GM12878 (cell line): ENCODE results near the gene CES3. TPM values are rescaled to one million over a fixed set of nuclear protein-coding genes. Genes with fewer than 3 reads are reported as not detected.
"Not testable (repeated sequence)": the region's sequence is repeated elsewhere in the genome, so short reads cannot be mapped to it uniquely, and the experiment has no call there.

Experiments used
- ATAC-seq: fragments of 200-7000 bp; cut with Tn5 transposase; 3 replicates; pipeline ENCODE4 v1.9.1; 2020; ENCODE audit warnings: mild to moderate bottlenecking, moderate library complexity
- BruUV-seq: library from RNA; stranded (reverse); fragments of 400-500 nt; replicated peaks from 2 replicates; lab custom pipeline; 2021; lab: Mats Ljungman, UMichigan
- CTCF ChIA-PET: fragments of 300-600 bp; sonication (Branson Sonifier 250); formaldehyde crosslinking; extraction: SDS; loops from one replicate; lab custom pipeline; 2021; ENCODE audit warnings: inconsistent platforms; lab: Yijun Ruan, JAX
- POLR2A ChIA-PET: fragments of 350-600 bp; formaldehyde crosslinking; extraction: SDS; loops from one replicate; lab custom pipeline; 2021; ENCODE audit warnings: inconsistent platforms; lab: Charles Lee
- RAD21 ChIA-PET: fragments of 300-600 bp; sonication (Branson Sonifier 250); formaldehyde crosslinking; loops from one replicate; lab custom pipeline; 2023; ENCODE audit warnings: antibody characterized with exemption; ENCODE audit not compliant: unreplicated experiment; lab: Charles Lee
- SMC1A ChIA-PET: fragments of 300-600 bp; sonication (Branson Sonifier 250); formaldehyde crosslinking; loops from one replicate; lab custom pipeline; 2023; ENCODE audit not compliant: unreplicated experiment, uncharacterized antibody; lab: Charles Lee
- DNase-seq: peaks from one replicate; pipeline ENCODE4 v3.0.0-alpha.2; 2011; ENCODE audit warnings: low read depth, low spot score
- FAIRE-seq: peaks from 3 replicates; lab custom pipeline; 2011; peaks lifted over from hg19 to GRCh38; lab: Jason Lieb, UNC
- H2AFZ ChIP-seq: 2 replicates; pipeline ENCODE4 v1.6.0; 2011; ENCODE audit warnings: low read depth, low read length, control low read depth; ENCODE audit not compliant: control insufficient read depth
- H3K27ac ChIP-seq: 2 replicates; pipeline ENCODE4 v1.5.1; 2011; ENCODE audit warnings: control low read depth; ENCODE audit not compliant: control insufficient read depth, insufficient read depth
- H3K27me3 ChIP-seq, 2 experiments: replicated peaks in 1 of 2; 2 replicates each; pipeline versions ENCODE4 v1.6.0 to v1.6.1; 2011; ENCODE audit warnings: low read length in 1 of 2; ENCODE audit not compliant: control insufficient read depth in 2 of 2, insufficient read depth in 2 of 2
- H3K36me3 ChIP-seq, 2 experiments: 2 replicates each; pipeline ENCODE4 v1.5.1; 2011; ENCODE audit warnings: low read length in 1 of 2; ENCODE audit not compliant: control insufficient read depth in 2 of 2, insufficient read depth in 2 of 2
- H3K4me1 ChIP-seq: 2 replicates; pipeline ENCODE4 v1.6.1; 2011; ENCODE audit warnings: mild to moderate bottlenecking, low read length, moderate library complexity, mixed read lengths; ENCODE audit not compliant: control insufficient read depth, insufficient read depth
- H3K4me2 ChIP-seq: 2 replicates; pipeline ENCODE4 v1.6.0; 2011; ENCODE audit warnings: control low read depth; ENCODE audit not compliant: control insufficient read depth, insufficient read depth
- H3K4me3 ChIP-seq: fragments of 200-600 bp; sonication (generic); 2 replicates; pipeline ENCODE4 v1.5.1; 2016
- H3K79me2 ChIP-seq: 2 replicates; pipeline ENCODE4 v1.6.0; 2011; ENCODE audit warnings: low read length; ENCODE audit not compliant: control insufficient read depth, insufficient read depth
- H3K9ac ChIP-seq: 2 replicates; pipeline ENCODE4 v1.8.0; 2011; ENCODE audit warnings: low read length, control low read depth, mixed read lengths; ENCODE audit not compliant: control insufficient read depth, insufficient read depth
- H3K9me3 ChIP-seq: replicated peaks from 3 replicates; pipeline ENCODE4 v1.5.1; 2011; ENCODE audit warnings: mild to moderate bottlenecking, low read length; ENCODE audit not compliant: control insufficient read depth, insufficient read depth
- H4K20me1 ChIP-seq: 2 replicates; pipeline ENCODE4 v1.6.0; 2011; ENCODE audit not compliant: control insufficient read depth, insufficient read depth
- HCFC1 ChIP-seq: fragments of 150-350 bp; IDR thresholded peaks from 2 replicates; pipeline ENCODE4 v1.6.1; 2014; ENCODE audit warnings: low read length
- KDM1A ChIP-seq: fragments of 200-600 bp; sonication (generic); IDR thresholded peaks from 2 replicates; pipeline ENCODE4 v1.6.1; 2016; ENCODE audit warnings: borderline replicate concordance
- MEF2A ChIP-seq: IDR thresholded peaks from 2 replicates; pipeline ENCODE4 v1.6.1; 2011; ENCODE audit warnings: low read depth, mild to moderate bottlenecking, low read length, moderate library complexity; ENCODE audit not compliant: insufficient read depth
- MEF2B ChIP-seq: fragments of 450-650 bp; IDR thresholded peaks from 2 replicates; pipeline ENCODE4 v1.6.1; 2018; ENCODE audit warnings: mild to moderate bottlenecking, moderate library complexity; ENCODE audit not compliant: partially characterized antibody, poor library complexity, severe bottlenecking
- PML ChIP-seq: IDR thresholded peaks from 2 replicates; pipeline ENCODE4 v1.6.1; 2012; ENCODE audit warnings: low read length, inconsistent platforms
- SIN3A ChIP-seq: IDR thresholded peaks from 2 replicates; pipeline ENCODE4 v1.6.1; 2012; ENCODE audit warnings: low read depth, low read length, improper control_type of control experiment
- TARDBP ChIP-seq: IDR thresholded peaks from 2 replicates; pipeline ENCODE4 v1.6.1; 2016; ENCODE audit warnings: borderline replicate concordance
- ZSCAN29 ChIP-seq: fragments of 450-650 bp; IDR thresholded peaks from 2 replicates; pipeline ENCODE4 v1.6.1; 2017; ENCODE audit warnings: mild to moderate bottlenecking, moderate library complexity
- WGBS: methylation state at CpG from one replicate; pipeline ENCODE4 v1.1.6; 2016; ENCODE audit warnings: low lambda C conversion rate; ENCODE audit not compliant: insufficient replicate concordance, insufficient coverage; ENCODE audit errors: missing lambda C conversion rate; 5-methylcytosine and 5-hydroxymethylcytosine counted together
- in situ Hi-C: fragments of 300-500 bp; cut with MboI; formaldehyde crosslinking; loops from 9 replicates; pipeline ENCODE4 v1.14.3; 2018; ENCODE audit warnings: mixed read lengths
- intact Hi-C: fragments of 100-400 bp; cut with micrococcal nuclease; formaldehyde crosslinking; loops from one replicate; pipeline ENCODE4 v1.14.2; 2022; ENCODE audit not compliant: unreplicated experiment
- polyA plus RNA-seq, 11 experiments: library from polyadenylated mRNA; depleted of rRNA in 4 of 11; unstranded in 6 of 11; stranded (reverse) in 5 of 11; fragments of >200 nt; fragmentation: Nextera tagmentation in 4 of 11; fragmentation: Illumina TruSeq in 1 of 11; extraction: Ambion mirVana in 4 of 11; extraction: Trizol in 1 of 11; gene quantifications; 1 replicate in 1 of 11; 2 replicates in 10 of 11; pipeline versions ENCODE4 v1.2.1 to v1.2.3, GENCODE V29; 2011 to 2016; ENCODE audit warnings: inconsistent platforms in 2 of 11, missing spikeins in 2 of 11, low read depth in 1 of 11
- total RNA-seq, 4 experiments: library from RNA; depleted of rRNA in 3 of 4; stranded (reverse); fragments of >200 nt in 3 of 4; fragmentation: Illumina TruSeq in 1 of 4; extraction: Trizol in 1 of 4; gene quantifications; 2 replicates each; pipeline versions ENCODE4 v1.2.1 to v1.2.3, GENCODE V29; 2013 to 2021
- TF ChIP-seq, protein P1 (sequence below), 3 experiments: IDR thresholded peaks in 2 of 3; conservative IDR thresholded peaks in 1 of 3; 2 replicates each; pipeline ENCODE4 v1.5.1; 2011; ENCODE audit warnings: low read depth in 3 of 3, low read length in 3 of 3, mild to moderate bottlenecking in 3 of 3, control low read depth in 2 of 3, moderate library complexity in 2 of 3, inconsistent platforms in 1 of 3, mixed read lengths in 1 of 3; ENCODE audit not compliant: control insufficient read depth in 2 of 3, insufficient read depth in 1 of 3; ENCODE audit errors: extremely low read depth in 1 of 3
- TF ChIP-seq, protein P2 (sequence below): IDR thresholded peaks from 2 replicates; pipeline ENCODE4 v1.6.1; 2011; ENCODE audit warnings: borderline replicate concordance, low read depth, mild to moderate bottlenecking, moderate library complexity, mixed read lengths, low read length; ENCODE audit not compliant: insufficient read depth; ENCODE audit errors: extremely low read length
- TF ChIP-seq, protein P3 (sequence below): IDR thresholded peaks from 2 replicates; pipeline ENCODE4 v1.6.1; 2012; ENCODE audit warnings: low read length, inconsistent platforms

CES3 gene
- total and polyA plus RNA-seq, 10 of the 15 experiments (the other 5 are each of a cell fraction or from before 2014, with no cell fraction given), result 0.09 to 3.1 (median 0.76) TPM

DNA sequence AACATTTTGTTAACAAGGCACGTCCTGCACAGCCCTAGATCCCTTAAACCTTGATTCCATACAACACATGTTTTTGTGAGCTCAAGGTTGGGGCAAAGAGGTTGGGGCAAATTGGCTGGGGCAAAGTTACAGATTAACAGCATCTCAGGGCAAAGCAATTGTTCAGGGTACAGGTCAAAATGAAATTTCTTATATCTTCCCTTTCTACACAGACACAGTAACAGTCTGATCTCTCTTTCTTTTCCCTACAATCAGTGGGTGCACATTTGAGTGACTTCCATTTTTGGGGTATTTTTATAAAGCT, 5.0 kb upstream of the CES3 start:
- BruUV-seq, result not testable (repeated sequence)

DNA sequence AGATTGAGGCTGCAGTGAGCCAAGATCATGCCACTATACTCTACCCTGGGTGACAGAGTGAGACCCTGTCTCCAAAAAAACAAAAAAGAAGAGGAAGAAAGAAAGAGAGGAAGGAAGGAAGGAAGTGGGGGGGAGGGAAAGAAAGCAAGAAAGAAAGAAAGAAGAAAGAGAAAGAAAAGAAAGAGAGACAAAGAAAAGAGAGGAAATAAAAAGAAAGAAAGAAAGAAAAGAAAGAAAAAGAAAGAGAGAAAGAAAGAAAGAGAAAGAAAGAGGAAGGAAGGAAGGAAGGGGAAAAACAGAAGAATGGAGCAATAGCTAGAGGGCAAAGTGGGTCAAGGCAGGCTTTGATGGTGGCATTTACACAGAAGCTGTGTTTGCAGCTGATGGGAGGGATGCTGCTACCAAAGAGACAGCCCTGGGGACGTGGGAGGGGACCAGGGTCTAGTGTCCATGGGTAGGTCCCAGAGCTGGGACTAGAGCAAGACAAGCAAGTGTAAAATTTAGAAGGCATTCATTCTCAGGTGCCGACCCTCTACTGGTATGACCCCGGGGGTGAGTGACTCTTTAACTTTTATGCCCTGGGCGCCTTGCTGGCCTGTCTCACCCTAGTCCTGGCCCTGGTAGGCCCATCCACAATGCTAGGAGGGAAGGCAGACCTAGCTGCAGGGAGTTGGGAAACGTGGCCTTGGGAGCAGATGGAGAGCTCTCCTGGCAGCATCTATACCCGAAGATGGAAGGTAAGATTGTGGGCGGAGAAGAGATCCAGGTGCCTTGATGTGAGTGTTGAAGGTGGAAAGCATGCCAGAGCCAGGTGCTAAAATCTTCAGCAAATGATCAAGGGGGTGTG, 2.0 kb upstream of the CES3 start:
- WGBS, result 53% methylated on average over 7 of the region's 7 CpGs
- Histone ChIP-seq H3K27ac (no peak overlapping the region), H2AFZ (no peak overlapping the region), H3K4me2 (no peak overlapping the region), H3K79me2 (no peaks in the 10 kb centered on the region), H3K9me3 (no peaks in the 10 kb centered on the region), H3K4me3 (no peak overlapping the region), H3K27me3 (no peaks in the 10 kb centered on the region), H3K36me3 (no peaks in the 10 kb centered on the region), H4K20me1 (no peaks in the 10 kb centered on the region), H3K4me1 (peaks cover 11% of the 10 kb centered on the region), H3K9ac (no peak overlapping the region)
- POLR2A ChIA-PET, result interaction anchor here (0.5 kb wide), 1 partner anchor 67 kb away, joined by 6 read pairs; no protein-coding TSS in a partner anchor
- no TSS peak for BruUV-seq
- in situ Hi-C loops (no loop called here), intact Hi-C loops (loop anchor here (10.0 kb wide), 1 partner anchor 56 kb away; no protein-coding TSS in a partner anchor)
- SMC1A ChIA-PET, result interaction anchor here (1.4 to 1.7 kb wide), 2 partner anchors 14 to 198 kb away, joined by 4 to 6 read pairs; no protein-coding TSS in a partner anchor
- DNase-seq, result no peak
- no peak for FAIRE-seq
- RAD21 ChIA-PET, result no interaction called here
- CTCF ChIA-PET, result interaction anchor here (0.9 to 3.9 kb wide), 13 partner anchors 9 to 226 kb away, joined by 3 to 12 read pairs (median 4); no protein-coding TSS in a partner anchor
- no peak for ATAC-seq
- TF ChIP-seq, protein P1, sequence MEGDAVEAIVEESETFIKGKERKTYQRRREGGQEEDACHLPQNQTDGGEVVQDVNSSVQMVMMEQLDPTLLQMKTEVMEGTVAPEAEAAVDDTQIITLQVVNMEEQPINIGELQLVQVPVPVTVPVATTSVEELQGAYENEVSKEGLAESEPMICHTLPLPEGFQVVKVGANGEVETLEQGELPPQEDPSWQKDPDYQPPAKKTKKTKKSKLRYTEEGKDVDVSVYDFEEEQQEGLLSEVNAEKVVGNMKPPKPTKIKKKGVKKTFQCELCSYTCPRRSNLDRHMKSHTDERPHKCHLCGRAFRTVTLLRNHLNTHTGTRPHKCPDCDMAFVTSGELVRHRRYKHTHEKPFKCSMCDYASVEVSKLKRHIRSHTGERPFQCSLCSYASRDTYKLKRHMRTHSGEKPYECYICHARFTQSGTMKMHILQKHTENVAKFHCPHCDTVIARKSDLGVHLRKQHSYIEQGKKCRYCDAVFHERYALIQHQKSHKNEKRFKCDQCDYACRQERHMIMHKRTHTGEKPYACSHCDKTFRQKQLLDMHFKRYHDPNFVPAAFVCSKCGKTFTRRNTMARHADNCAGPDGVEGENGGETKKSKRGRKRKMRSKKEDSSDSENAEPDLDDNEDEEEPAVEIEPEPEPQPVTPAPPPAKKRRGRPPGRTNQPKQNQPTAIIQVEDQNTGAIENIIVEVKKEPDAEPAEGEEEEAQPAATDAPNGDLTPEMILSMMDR (IDR thresholded peaks at IDR 0.05 in 2 of 3, conservative IDR thresholded peaks at IDR 0.05 in 1 of 3; ENCODE audit: control insufficient read depth in 2 of 3, extremely low read depth in 1 of 3, insufficient read depth in 1 of 3, low read depth in 3 of 3, low read length in 3 of 3), result no peak
- TF ChIP-seq MEF2A (no peak), PML (no peak), MEF2B (no peak), HCFC1 (no peak), SIN3A (no peak), KDM1A (no peak), ZSCAN29 (no peak), TARDBP (no peak)
- TF ChIP-seq, protein P2, sequence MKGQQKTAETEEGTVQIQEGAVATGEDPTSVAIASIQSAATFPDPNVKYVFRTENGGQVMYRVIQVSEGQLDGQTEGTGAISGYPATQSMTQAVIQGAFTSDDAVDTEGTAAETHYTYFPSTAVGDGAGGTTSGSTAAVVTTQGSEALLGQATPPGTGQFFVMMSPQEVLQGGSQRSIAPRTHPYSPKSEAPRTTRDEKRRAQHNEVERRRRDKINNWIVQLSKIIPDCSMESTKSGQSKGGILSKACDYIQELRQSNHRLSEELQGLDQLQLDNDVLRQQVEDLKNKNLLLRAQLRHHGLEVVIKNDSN, result no peak
- TF ChIP-seq, protein P3, sequence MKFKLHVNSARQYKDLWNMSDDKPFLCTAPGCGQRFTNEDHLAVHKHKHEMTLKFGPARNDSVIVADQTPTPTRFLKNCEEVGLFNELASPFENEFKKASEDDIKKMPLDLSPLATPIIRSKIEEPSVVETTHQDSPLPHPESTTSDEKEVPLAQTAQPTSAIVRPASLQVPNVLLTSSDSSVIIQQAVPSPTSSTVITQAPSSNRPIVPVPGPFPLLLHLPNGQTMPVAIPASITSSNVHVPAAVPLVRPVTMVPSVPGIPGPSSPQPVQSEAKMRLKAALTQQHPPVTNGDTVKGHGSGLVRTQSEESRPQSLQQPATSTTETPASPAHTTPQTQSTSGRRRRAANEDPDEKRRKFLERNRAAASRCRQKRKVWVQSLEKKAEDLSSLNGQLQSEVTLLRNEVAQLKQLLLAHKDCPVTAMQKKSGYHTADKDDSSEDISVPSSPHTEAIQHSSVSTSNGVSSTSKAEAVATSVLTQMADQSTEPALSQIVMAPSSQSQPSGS, result no peak

More for the DNA sequence above, 5.0 kb upstream of the CES3 start:
- H3K79me2 ChIP-seq, RAD21 ChIA-PET, H2AFZ ChIP-seq, H3K4me2 ChIP-seq, H3K27me3 ChIP-seq, H4K20me1 ChIP-seq, ATAC-seq, H3K9me3 ChIP-seq, FAIRE-seq, DNase-seq, H3K4me3 ChIP-seq, in situ Hi-C loops, H3K36me3 ChIP-seq, H3K9ac ChIP-seq, POLR2A ChIA-PET, H3K4me1 ChIP-seq, H3K27ac ChIP-seq: not testable (repeated sequence)
- CTCF ChIA-PET, result interaction anchor here (0.6 to 1.6 kb wide), 5 partner anchors 61 to 1011 kb away, joined by 3 to 9 read pairs (median 3); partner anchors contain the start of gene NOL3
- 46% methylated on average over 1 of the region's 1 CpG for WGBS
- intact Hi-C loops, result loop anchor here (10.0 kb wide), 1 partner anchor 59 kb away; no protein-coding TSS in a partner anchor
- SMC1A ChIA-PET, result interaction anchor here (0.9 kb wide), 1 partner anchor 11 kb away, joined by 4 read pairs; no protein-coding TSS in a partner anchor
